Keratinocyte (primary cell): ENCODE results near the gene COG6. TPM values are rescaled to one million over a fixed set of nuclear protein-coding genes. Genes with fewer than 3 reads are reported as not detected.

Source experiments
- DNase-seq: peaks from one replicate; pipeline ENCODE4 v3.0.0-alpha.2; 2011; ENCODE audit warnings: low read depth, missing footprints, low spot score
- FAIRE-seq: peaks from 2 replicates; lab custom pipeline; 2011; peaks lifted over from hg19 to GRCh38; lab: Jason Lieb, UNC
- H2AFZ ChIP-seq: 2 replicates; pipeline ENCODE4 v1.6.0; 2012; ENCODE audit warnings: low read length, control low read depth, inconsistent platforms; ENCODE audit not compliant: control insufficient read depth
- H3K27ac ChIP-seq: 2 replicates; pipeline ENCODE4 v1.5.1; 2011; ENCODE audit warnings: low read length; ENCODE audit not compliant: control insufficient read depth, insufficient read depth
- H3K27me3 ChIP-seq: 3 replicates; pipeline ENCODE4 v1.6.0; 2011; ENCODE audit warnings: low read length; ENCODE audit not compliant: control insufficient read depth, insufficient read depth; ENCODE audit errors: extremely low read depth
- H3K36me3 ChIP-seq, 2 experiments: 2 replicates in 1 of 2; 3 replicates in 1 of 2; pipeline ENCODE4 v1.5.1; 2011; ENCODE audit warnings: low read length in 2 of 2, mild to moderate bottlenecking in 1 of 2; ENCODE audit not compliant: control insufficient read depth in 2 of 2, insufficient read depth in 2 of 2; ENCODE audit errors: extremely low read depth in 1 of 2
- H3K4me1 ChIP-seq: 3 replicates; pipeline ENCODE4 v1.5.1; 2011; ENCODE audit warnings: low read length; ENCODE audit not compliant: control insufficient read depth, insufficient read depth; ENCODE audit errors: extremely low read depth
- H3K4me2 ChIP-seq: 3 replicates; pipeline ENCODE4 v1.6.0; 2011; ENCODE audit warnings: low read depth, low read length; ENCODE audit not compliant: control insufficient read depth, insufficient read depth; ENCODE audit errors: extremely low read depth
- H3K4me3 ChIP-seq, 3 experiments: fragments of 200-600 bp in 1 of 3; sonication (generic) in 1 of 3; 2 replicates in 2 of 3; 3 replicates in 1 of 3; pipeline ENCODE4 v1.5.1; 2011 to 2016; ENCODE audit warnings: low read length in 3 of 3, mild to moderate bottlenecking in 3 of 3, control low read depth in 2 of 3, inconsistent platforms in 1 of 3, low read depth in 1 of 3, mixed read lengths in 1 of 3, mixed run types in 1 of 3, moderate library complexity in 1 of 3; ENCODE audit not compliant: control insufficient read depth in 2 of 3, insufficient read depth in 2 of 3; ENCODE audit errors: extremely low read depth in 1 of 3
- H3K79me2 ChIP-seq: 2 replicates; pipeline ENCODE4 v1.6.0; 2012; ENCODE audit warnings: low read length; ENCODE audit not compliant: control insufficient read depth, insufficient read depth
- H3K9ac ChIP-seq: 3 replicates; pipeline ENCODE4 v1.6.0; 2011; ENCODE audit warnings: low read length; ENCODE audit not compliant: control insufficient read depth, insufficient read depth; ENCODE audit errors: extremely low read depth
- H3K9me1 ChIP-seq: 3 replicates; pipeline ENCODE4 v1.6.0; 2011; ENCODE audit warnings: low read length; ENCODE audit not compliant: control insufficient read depth, insufficient read depth; ENCODE audit errors: extremely low read depth
- H3K9me3 ChIP-seq: 2 replicates; pipeline ENCODE4 v1.5.1; 2012; ENCODE audit warnings: low read depth, low read length; ENCODE audit not compliant: control insufficient read depth
- H4K20me1 ChIP-seq: 3 replicates; pipeline ENCODE4 v1.6.0; 2011; ENCODE audit warnings: low read length; ENCODE audit not compliant: control insufficient read depth, insufficient read depth; ENCODE audit errors: extremely low read depth
- CTCF ChIP-seq, 3 experiments: IDR thresholded peaks in 1 of 3; conservative IDR thresholded peaks in 1 of 3; optimal IDR thresholded peaks in 1 of 3; 2 replicates in 2 of 3; 3 replicates in 1 of 3; pipeline versions ENCODE3 to v1.5.1; 2011; ENCODE audit warnings: low read length in 3 of 3, mild to moderate bottlenecking in 3 of 3, moderate library complexity in 2 of 3, control low read depth in 1 of 3, inconsistent platforms in 1 of 3; ENCODE audit not compliant: insufficient read depth in 2 of 3; ENCODE audit errors: extremely low read depth in 1 of 3
- EZH2 ChIP-seq: IDR thresholded peaks from one replicate; pipeline ENCODE4 v1.6.1; 2012; ENCODE audit warnings: inconsistent platforms, mild to moderate bottlenecking, low read length, moderate library complexity
- dilution Hi-C: fragments of 300-500 bp; cut with MboI; formaldehyde crosslinking; loops from one replicate; pipeline ENCODE4 v1.7.0; 2020; ENCODE audit warnings: low sequenced_read_pairs; ENCODE audit not compliant: extremely low pct_ligation_motif_present
- polyA plus RNA-seq, 5 experiments: library from polyadenylated mRNA; depleted of rRNA in 3 of 5; stranded (reverse) in 3 of 5; stranded (forward) in 1 of 5; unstranded in 1 of 5; fragments of >200 nt; gene quantifications; 1 replicate in 1 of 5; 2 replicates in 3 of 5; 3 replicates in 1 of 5; pipeline versions ENCODE4 v1.2.1 to v1.2.3, GENCODE V29; 2011 to 2012; ENCODE audit warnings: missing spikeins in 2 of 5, low read depth in 1 of 5, low replicate concordance in 1 of 5

Gene COG6
- polyA plus RNA-seq, 1 donor (not counting 4 experiments of a cell fraction or from before 2014, with no cell fraction given): 25.5 TPM

GRCh38 chr13:39646122-39646521 is 9.3 kb upstream of the COG6 start:
- H3K4me1 ChIP-seq: no peaks in the 10 kb centered on the region
- DNase-seq: no peak
- H4K20me1 ChIP-seq: no peaks in the 10 kb centered on the region
- H3K27ac ChIP-seq: no peak overlapping the region
- H3K27me3 ChIP-seq: no peaks in the 10 kb centered on the region
- no peak overlapping the region for H2AFZ ChIP-seq
- no peaks in the 10 kb centered on the region for H3K9me3 ChIP-seq
- H3K79me2 ChIP-seq: no peaks in the 10 kb centered on the region
- no peak overlapping the region for H3K4me3 ChIP-seq
- H3K9me1 ChIP-seq: no peaks in the 10 kb centered on the region
- dilution Hi-C loops: no loop called here
- H3K9ac ChIP-seq: no peak overlapping the region
- no peak overlapping the region for H3K4me2 ChIP-seq
- FAIRE-seq: no peak
- no peaks in the 10 kb centered on the region for H3K36me3 ChIP-seq
- TF ChIP-seq EZH2: no peak
- no peak for TF ChIP-seq CTCF (optimal IDR thresholded peaks at IDR 0.05 in 1 of 3, IDR thresholded peaks at IDR 0.05 in 1 of 3, conservative IDR thresholded peaks at IDR 0.05 in 1 of 3; ENCODE audit: extremely low read depth in 1 of 3, insufficient read depth in 2 of 3, low read length in 3 of 3)

GRCh38 chr13:39655041-39655568 is 357 bp upstream of the COG6 start:
- Histone ChIP-seq H3K36me3 (no peaks in the 10 kb centered on the region), H3K27ac (no peak overlapping the region), H3K4me3 (peak overlapping the region; percentile 80 to 91 (median 90)), H3K9me1 (no peaks in the 10 kb centered on the region), H3K27me3 (no peaks in the 10 kb centered on the region), H3K4me2 (peak overlapping the region; percentile 96), H2AFZ (peak overlapping the region; percentile 98), H3K4me1 (peaks cover 4% of the 10 kb centered on the region), H3K9me3 (no peaks in the 10 kb centered on the region), H3K9ac (peak overlapping the region; percentile 80), H3K79me2 (peaks cover 8% of the 10 kb centered on the region), H4K20me1 (no peaks in the 10 kb centered on the region)
- FAIRE-seq: peak; percentile 73
- TF ChIP-seq EZH2 (no peak), CTCF (optimal IDR thresholded peaks at IDR 0.05 in 1 of 3, IDR thresholded peaks at IDR 0.05 in 1 of 3, conservative IDR thresholded peaks at IDR 0.05 in 1 of 3; ENCODE audit: extremely low read depth in 1 of 3, insufficient read depth in 2 of 3, low read length in 3 of 3) (no peak)
- DNase-seq: no peak
- dilution Hi-C loops: no loop called here
